GM19099 (cell line): ENCODE data around the gene ALDH3A1.

Experiments used
- POLR2A ChIP-seq: IDR thresholded peaks from 3 replicates; pipeline ENCODE4 v1.6.1; 2011; ENCODE audit warnings: low read depth; ENCODE audit not compliant: insufficient read length; ENCODE audit errors: extremely low read depth

Gene ALDH3A1

GRCh38 chr17:19706791-19707727 lies 41.0 kb downstream of the ALDH3A1 start:
- no peak for TF ChIP-seq POLR2A

GRCh38 chr17:19705771-19706770 lies 42.0 kb downstream of the ALDH3A1 start:
- no peak for TF ChIP-seq POLR2A

- TF ChIP-seq POLR2A: no peak
Observed at GRCh38 chr17:19705201-19705600, 42.9 kb downstream of the ALDH3A1 start.

GRCh38 chr17:19703828-19704613 lies 44.1 kb downstream of the ALDH3A1 start:
- no peak for TF ChIP-seq POLR2A

- TF ChIP-seq POLR2A: no peak
Observed at GRCh38 chr17:19703106-19703827, 44.8 kb downstream of the ALDH3A1 start.

- no peak for TF ChIP-seq POLR2A
Observed at GRCh38 chr17:19702217-19702641, 45.9 kb downstream of the ALDH3A1 start.
